Neural progenitor cell (in vitro differentiated cells): ENCODE results near the gene TMEM164.

Experiments
- EZH2 ChIP-seq: fragments of 200-600 bp; sonication (generic); IDR thresholded peaks from 2 replicates; pipeline ENCODE4 v1.6.1; 2017; ENCODE audit warnings: antibody characterized with exemption, mild to moderate bottlenecking, moderate library complexity
- EZH2phosphoT487 ChIP-seq: fragments of 200-600 bp; sonication (generic); IDR thresholded peaks from 2 replicates; pipeline ENCODE4 v1.6.1; 2017; ENCODE audit warnings: antibody characterized with exemption
- TF ChIP-seq, protein P1 (sequence below): fragments of 200-600 bp; sonication (generic); IDR thresholded peaks from 2 replicates; pipeline ENCODE4 v1.5.1; 2017; ENCODE audit warnings: antibody characterized with exemption, mild to moderate bottlenecking

DNA sequence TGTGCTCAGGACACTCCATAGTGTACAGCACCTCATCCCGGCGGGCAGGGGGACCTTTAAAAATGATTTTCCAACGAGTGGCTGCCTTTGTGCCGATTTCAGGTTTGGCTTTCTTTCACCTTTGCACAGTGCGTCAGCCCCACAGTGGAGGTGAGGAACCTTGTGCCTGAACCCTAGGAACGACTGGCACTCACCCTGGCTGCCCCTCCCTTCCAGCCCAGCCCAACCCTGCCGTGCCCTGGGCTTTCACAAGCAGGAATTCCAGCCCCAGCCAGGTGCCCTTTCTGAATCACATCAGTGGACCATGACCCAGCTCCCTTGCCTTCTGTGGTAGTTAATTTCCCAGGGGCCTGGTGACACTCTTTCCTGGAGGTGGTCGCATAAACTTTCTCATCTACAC, 1.3 kb downstream of the TMEM164 start:
- TF ChIP-seq, protein P1, sequence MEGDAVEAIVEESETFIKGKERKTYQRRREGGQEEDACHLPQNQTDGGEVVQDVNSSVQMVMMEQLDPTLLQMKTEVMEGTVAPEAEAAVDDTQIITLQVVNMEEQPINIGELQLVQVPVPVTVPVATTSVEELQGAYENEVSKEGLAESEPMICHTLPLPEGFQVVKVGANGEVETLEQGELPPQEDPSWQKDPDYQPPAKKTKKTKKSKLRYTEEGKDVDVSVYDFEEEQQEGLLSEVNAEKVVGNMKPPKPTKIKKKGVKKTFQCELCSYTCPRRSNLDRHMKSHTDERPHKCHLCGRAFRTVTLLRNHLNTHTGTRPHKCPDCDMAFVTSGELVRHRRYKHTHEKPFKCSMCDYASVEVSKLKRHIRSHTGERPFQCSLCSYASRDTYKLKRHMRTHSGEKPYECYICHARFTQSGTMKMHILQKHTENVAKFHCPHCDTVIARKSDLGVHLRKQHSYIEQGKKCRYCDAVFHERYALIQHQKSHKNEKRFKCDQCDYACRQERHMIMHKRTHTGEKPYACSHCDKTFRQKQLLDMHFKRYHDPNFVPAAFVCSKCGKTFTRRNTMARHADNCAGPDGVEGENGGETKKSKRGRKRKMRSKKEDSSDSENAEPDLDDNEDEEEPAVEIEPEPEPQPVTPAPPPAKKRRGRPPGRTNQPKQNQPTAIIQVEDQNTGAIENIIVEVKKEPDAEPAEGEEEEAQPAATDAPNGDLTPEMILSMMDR = no peak
- TF ChIP-seq EZH2phosphoT487 = no peak
- TF ChIP-seq EZH2 = no peak
